Karpas-422 (cell line): ENCODE measurements around the gene PRR19. TPM values are rescaled to one million over a fixed set of nuclear protein-coding genes. Genes with fewer than 3 reads are reported as not detected.
"Not testable (repeated sequence)": the region's sequence is repeated elsewhere in the genome, so short reads cannot be mapped to it uniquely, and the experiment has no call there.

ENCODE experiments used
- DNase-seq: peaks from one replicate; pipeline ENCODE4 v3.0.0-alpha.2; 2015
- H2AFZ ChIP-seq: fragments of 200-600 bp; sonication (generic); 2 replicates; pipeline ENCODE4 v1.6.1; 2014; ENCODE audit warnings: antibody characterized with exemption, low read length, mixed read lengths
- H3K27ac ChIP-seq: fragments of 200-600 bp; sonication (generic); 2 replicates; pipeline ENCODE4 v1.5.1; 2014; ENCODE audit warnings: mild to moderate bottlenecking, low read length, moderate library complexity
- H3K27me3 ChIP-seq: fragments of 200-600 bp; sonication (generic); 2 replicates; pipeline ENCODE4 v1.6.1; 2014; ENCODE audit warnings: low read length, mixed read lengths
- H3K36me3 ChIP-seq: fragments of 200-600 bp; sonication (generic); 2 replicates; pipeline ENCODE4 v1.6.1; 2014; ENCODE audit warnings: low read length, mixed read lengths; ENCODE audit not compliant: insufficient read depth
- H3K4me1 ChIP-seq: fragments of 200-600 bp; sonication (generic); 2 replicates; pipeline ENCODE4 v1.6.1; 2014; ENCODE audit warnings: mild to moderate bottlenecking, low read length, mixed read lengths
- H3K4me2 ChIP-seq: fragments of 200-600 bp; sonication (generic); 2 replicates; pipeline ENCODE4 v1.6.1; 2014; ENCODE audit warnings: low read length, low read depth, mild to moderate bottlenecking; ENCODE audit not compliant: poor library complexity, severe bottlenecking
- H3K4me3 ChIP-seq: fragments of 200-600 bp; sonication (generic); 2 replicates; pipeline ENCODE4 v1.5.1; 2014; ENCODE audit warnings: mild to moderate bottlenecking, antibody characterized with exemption, low read length, mixed read lengths
- H3K79me2 ChIP-seq: fragments of 200-600 bp; sonication (generic); 2 replicates; pipeline ENCODE4 v1.6.1; 2014; ENCODE audit warnings: mild to moderate bottlenecking, low read length, mixed read lengths
- H3K9ac ChIP-seq: fragments of 200-600 bp; sonication (generic); 2 replicates; pipeline ENCODE4 v1.6.0; 2014; ENCODE audit warnings: low read length
- H3K9me2 ChIP-seq: fragments of 200-600 bp; sonication (generic), shearing (Covaris generic); replicated peaks from 2 replicates; pipeline ENCODE4 v1.6.0; 2014; ENCODE audit warnings: mild to moderate bottlenecking, low read length, moderate library complexity; ENCODE audit not compliant: insufficient read depth
- H3K9me3 ChIP-seq: fragments of 300-700, 200-600 bp; sonication (generic); 2 replicates; pipeline ENCODE4 v1.6.1; 2014; ENCODE audit warnings: low read length, mixed read lengths
- H4K20me1 ChIP-seq: fragments of 200-600 bp; sonication (generic); 2 replicates; pipeline ENCODE4 v1.6.1; 2014; ENCODE audit warnings: mild to moderate bottlenecking, antibody characterized with exemption, low read length, low read depth; ENCODE audit not compliant: insufficient read depth
- total RNA-seq: library from RNA; depleted of rRNA; stranded (reverse); fragments of >200 nt; shearing (Covaris generic); gene quantifications from 2 replicates; pipeline ENCODE4 v1.2.3, GENCODE V29; 2014; ENCODE audit warnings: low replicate concordance

PRR19 gene
- total RNA-seq, 1 experiment from 2014 or later = 1.2 TPM

DNA sequence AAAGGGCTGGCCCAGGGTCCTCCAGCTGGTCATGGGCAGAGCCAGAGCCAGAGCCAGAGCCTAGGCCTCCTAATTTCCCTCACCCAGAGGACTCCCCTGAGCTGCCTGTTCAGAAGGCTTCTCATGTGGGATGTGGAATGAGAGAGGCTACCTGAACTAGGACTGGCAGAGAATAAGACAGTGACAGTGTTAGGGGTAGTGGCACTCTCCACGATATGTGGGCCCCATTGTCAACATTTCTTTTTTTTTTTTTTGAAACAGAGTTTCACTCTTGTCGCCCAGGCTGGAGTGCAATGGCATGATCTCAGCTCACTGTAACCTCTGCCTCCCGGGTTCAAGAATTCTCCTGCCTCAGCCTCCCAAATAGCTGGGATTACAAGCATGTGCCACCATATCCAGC lies 29.4 kb downstream of the PRR19 start:
- peaks cover 24% of the 10 kb centered on the region for H3K4me1 ChIP-seq
- not testable (repeated sequence) for H3K4me2 ChIP-seq, H3K4me3 ChIP-seq, H4K20me1 ChIP-seq, H3K9me3 ChIP-seq, H3K27me3 ChIP-seq, H3K9me2 ChIP-seq, H3K27ac ChIP-seq, H2AFZ ChIP-seq, H3K36me3 ChIP-seq, H3K9ac ChIP-seq, DNase-seq
- peaks cover 49% of the 10 kb centered on the region for H3K79me2 ChIP-seq

GRCh38 chr19:42332059-42332458 lies 30.1 kb downstream of the PRR19 start:
- Histone ChIP-seq H3K27ac (no peak overlapping the region), H3K9me2 (no peaks in the 10 kb centered on the region), H3K27me3 (no peaks in the 10 kb centered on the region), H2AFZ (no peak overlapping the region), H3K79me2 (peaks cover 42% of the 10 kb centered on the region), H3K36me3 (peaks cover 7% of the 10 kb centered on the region; the same call in 1 of the 2 replicates), H3K9me3 (no peaks in the 10 kb centered on the region), H3K4me2 (no peak overlapping the region), H4K20me1 (no peaks in the 10 kb centered on the region), H3K4me1 (peaks cover 17% of the 10 kb centered on the region), H3K9ac (no peak overlapping the region), H3K4me3 (no peak overlapping the region)
- DNase-seq = no peak

- peaks cover 32% of the 10 kb centered on the region for H3K79me2 ChIP-seq
- peaks cover 7% of the 10 kb centered on the region for H3K4me1 ChIP-seq
- no peaks in the 10 kb centered on the region for H3K9me3 ChIP-seq
- DNase-seq = no peak
- no peak overlapping the region for H3K27ac ChIP-seq
- no peaks in the 10 kb centered on the region for H4K20me1 ChIP-seq
- no peaks in the 10 kb centered on the region for H3K27me3 ChIP-seq
- H3K4me2 ChIP-seq = no peak overlapping the region
- no peaks in the 10 kb centered on the region for H3K9me2 ChIP-seq
- H3K36me3 ChIP-seq = peaks cover 7% of the 10 kb centered on the region; the same call in 1 of the 2 replicates
- H2AFZ ChIP-seq = no peak overlapping the region
- no peak overlapping the region for H3K9ac ChIP-seq
- no peak overlapping the region for H3K4me3 ChIP-seq
Observed at GRCh38 chr19:42333018-42333417, 31.1 kb downstream of the PRR19 start.

- Histone ChIP-seq H3K4me2 (no peak overlapping the region), H2AFZ (no peak overlapping the region), H3K9me2 (no peaks in the 10 kb centered on the region), H3K9me3 (no peaks in the 10 kb centered on the region), H3K4me3 (no peak overlapping the region), H3K27me3 (no peaks in the 10 kb centered on the region), H3K79me2 (peaks cover 21% of the 10 kb centered on the region), H3K9ac (no peak overlapping the region), H3K4me1 (peaks cover 3% of the 10 kb centered on the region), H4K20me1 (no peaks in the 10 kb centered on the region), H3K36me3 (peaks cover 7% of the 10 kb centered on the region; the same call in 1 of the 2 replicates), H3K27ac (no peak overlapping the region)
- DNase-seq = no peak
Observed at GRCh38 chr19:42333975-42334696, 32.2 kb downstream of the PRR19 start.

DNA sequence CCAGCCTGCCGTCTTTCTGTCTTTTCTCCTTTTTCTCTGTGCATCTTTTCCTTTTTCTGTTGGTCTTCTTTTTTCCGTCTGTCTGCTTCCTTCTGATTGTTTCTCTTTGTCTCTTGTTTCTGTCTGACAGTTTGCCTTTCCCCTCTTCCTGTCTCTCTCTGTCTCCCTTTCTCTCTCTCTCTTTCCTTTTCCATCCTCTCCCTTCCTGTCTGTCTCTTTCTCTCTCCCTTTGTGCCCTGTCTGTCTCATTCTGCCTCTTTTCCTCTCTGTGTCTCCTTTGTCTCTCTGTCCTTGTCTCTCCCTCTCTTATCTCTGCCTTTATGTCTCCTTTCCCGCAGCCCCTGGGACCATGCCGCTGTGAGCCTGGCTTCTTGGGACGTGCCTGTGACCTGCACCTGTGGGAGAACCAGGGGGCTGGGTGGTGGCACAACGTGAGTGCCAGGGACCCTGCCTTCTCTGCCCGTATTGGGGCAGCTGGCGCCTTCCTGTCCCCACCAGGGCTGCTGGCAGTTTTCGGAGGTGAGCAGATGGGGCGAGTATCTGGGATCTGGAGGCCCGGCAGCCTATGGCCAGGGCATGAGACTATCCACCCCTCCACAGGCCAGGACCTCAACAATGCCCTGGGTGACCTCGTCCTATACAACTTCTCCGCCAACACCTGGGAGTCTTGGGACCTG lies 32.9 kb downstream of the PRR19 start:
- no peak overlapping the region for H2AFZ ChIP-seq
- H3K9me3 ChIP-seq = no peaks in the 10 kb centered on the region
- H3K36me3 ChIP-seq = peaks cover 7% of the 10 kb centered on the region; the same call in 1 of the 2 replicates
- no peaks in the 10 kb centered on the region for H3K27me3 ChIP-seq
- peaks cover 15% of the 10 kb centered on the region for H3K79me2 ChIP-seq
- H4K20me1 ChIP-seq = no peaks in the 10 kb centered on the region
- peaks cover 10% of the 10 kb centered on the region for H3K4me1 ChIP-seq
- DNase-seq = no peak
- H3K9ac ChIP-seq = no peak overlapping the region
- no peak overlapping the region for H3K4me3 ChIP-seq
- H3K27ac ChIP-seq = no peak overlapping the region
- no peaks in the 10 kb centered on the region for H3K9me2 ChIP-seq
- H3K4me2 ChIP-seq = no peak overlapping the region

- H3K4me3 ChIP-seq = no peak overlapping the region
- H4K20me1 ChIP-seq = no peaks in the 10 kb centered on the region
- no peaks in the 10 kb centered on the region for H3K9me2 ChIP-seq
- DNase-seq = no peak
- H2AFZ ChIP-seq = no peak overlapping the region
- H3K79me2 ChIP-seq = peaks cover 9% of the 10 kb centered on the region
- no peak overlapping the region for H3K27ac ChIP-seq
- no peak overlapping the region for H3K4me2 ChIP-seq
- no peaks in the 10 kb centered on the region for H3K9me3 ChIP-seq
- H3K4me1 ChIP-seq = peaks cover 10% of the 10 kb centered on the region
- H3K36me3 ChIP-seq = peaks cover 7% of the 10 kb centered on the region; the same call in 1 of the 2 replicates
- H3K9ac ChIP-seq = no peak overlapping the region
- no peaks in the 10 kb centered on the region for H3K27me3 ChIP-seq
Observed at GRCh38 chr19:42335374-42335936, 33.5 kb downstream of the PRR19 start.

DNA sequence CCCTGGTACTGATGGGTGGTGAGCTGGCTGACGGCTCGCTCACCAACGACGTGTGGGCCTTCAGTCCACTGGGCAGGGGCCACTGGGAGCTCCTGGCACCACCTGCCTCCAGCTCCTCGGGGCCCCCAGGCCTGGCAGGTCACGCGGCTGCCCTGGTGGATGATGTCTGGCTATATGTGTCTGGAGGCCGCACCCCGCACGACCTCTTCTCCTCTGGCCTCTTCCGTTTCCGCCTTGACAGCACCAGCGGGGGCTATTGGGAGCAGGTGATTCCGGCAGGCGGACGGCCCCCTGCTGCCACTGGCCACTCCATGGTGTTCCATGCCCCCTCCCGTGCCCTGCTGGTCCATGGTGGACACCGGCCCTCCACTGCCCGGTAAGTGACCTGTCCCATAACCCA lies 34.0 kb downstream of the PRR19 start:
- peaks cover 4% of the 10 kb centered on the region for H3K79me2 ChIP-seq
- no peak for DNase-seq
- no peak overlapping the region for H3K27ac ChIP-seq
- no peak overlapping the region for H3K9ac ChIP-seq
- H3K27me3 ChIP-seq = no peaks in the 10 kb centered on the region
- peaks cover 10% of the 10 kb centered on the region for H3K4me1 ChIP-seq
- H4K20me1 ChIP-seq = no peaks in the 10 kb centered on the region
- no peak overlapping the region for H3K4me2 ChIP-seq
- H3K36me3 ChIP-seq = peaks cover 7% of the 10 kb centered on the region; the same call in 1 of the 2 replicates
- no peaks in the 10 kb centered on the region for H3K9me2 ChIP-seq
- no peak overlapping the region for H3K4me3 ChIP-seq
- no peaks in the 10 kb centered on the region for H3K9me3 ChIP-seq
- no peak overlapping the region for H2AFZ ChIP-seq

- not testable (repeated sequence) for H3K4me3 ChIP-seq, H3K9me2 ChIP-seq, H3K36me3 ChIP-seq, H3K79me2 ChIP-seq, H3K9me3 ChIP-seq, H3K9ac ChIP-seq, H3K27me3 ChIP-seq, DNase-seq, H4K20me1 ChIP-seq, H2AFZ ChIP-seq
- Histone ChIP-seq H3K4me1 (peaks cover 10% of the 10 kb centered on the region), H3K27ac (peak overlapping the region; percentile 41), H3K4me2 (peak overlapping the region; percentile 18)
Observed at GRCh38 chr19:42339126-42339860, 37.4 kb downstream of the PRR19 start.
